Hepatocyte (in vitro differentiated cells): ENCODE measurements around the gene UXT. TPM values are rescaled to one million over a fixed set of nuclear protein-coding genes. Genes with fewer than 3 reads are reported as not detected.

Experiments used
- DNase-seq: peaks from one replicate; pipeline ENCODE4 v3.0.0-alpha.2; 2016; ENCODE audit warnings: low spot score
- H2AFZ ChIP-seq: fragments of 200-600 bp; sonication (generic); 2 replicates; pipeline ENCODE4 v1.6.0; 2016; ENCODE audit warnings: antibody characterized with exemption, mild to moderate bottlenecking
- H3K27ac ChIP-seq: fragments of 200-600 bp; sonication (generic); 2 replicates; pipeline ENCODE4 v1.5.1; 2016; ENCODE audit warnings: mild to moderate bottlenecking
- H3K27me3 ChIP-seq: fragments of 200-600 bp; sonication (generic); 2 replicates; pipeline ENCODE4 v1.6.1; 2016
- H3K36me3 ChIP-seq: fragments of 200-600 bp; sonication (generic); replicated peaks from 2 replicates; pipeline ENCODE4 v1.5.1; 2016; ENCODE audit warnings: low read depth; ENCODE audit not compliant: insufficient read depth
- H3K4me1 ChIP-seq: fragments of 200-600 bp; sonication (generic); 2 replicates; pipeline ENCODE4 v1.5.1; 2016; ENCODE audit warnings: mild to moderate bottlenecking, moderate library complexity; ENCODE audit not compliant: insufficient read depth
- H3K4me2 ChIP-seq: fragments of 200-600 bp; sonication (generic); 2 replicates; pipeline ENCODE4 v1.6.0; 2016
- H3K4me3 ChIP-seq: fragments of 200-600 bp; sonication (generic); 2 replicates; pipeline ENCODE4 v1.5.1; 2016; ENCODE audit warnings: mild to moderate bottlenecking
- H3K79me2 ChIP-seq: fragments of 200-600 bp; sonication (generic); 2 replicates; pipeline ENCODE4 v1.6.0; 2017; ENCODE audit warnings: mild to moderate bottlenecking
- H3K9me2 ChIP-seq: fragments of 200-600 bp; sonication (generic); replicated peaks from 2 replicates; pipeline ENCODE4 v1.6.0; 2017; ENCODE audit warnings: mild to moderate bottlenecking; ENCODE audit not compliant: insufficient read depth
- H3K9me3 ChIP-seq: fragments of 200-600 bp; sonication (generic); 2 replicates; pipeline ENCODE4 v1.5.1; 2016; ENCODE audit warnings: low read depth, mild to moderate bottlenecking
- H4K20me1 ChIP-seq: fragments of 200-600 bp; sonication (generic); 2 replicates; pipeline ENCODE4 v1.6.0; 2016; ENCODE audit warnings: mild to moderate bottlenecking; ENCODE audit not compliant: insufficient read depth, poor library complexity, severe bottlenecking
- EZH2 ChIP-seq: fragments of 200-600 bp; sonication (generic); IDR thresholded peaks from 2 replicates; pipeline ENCODE4 v1.6.1; 2016; ENCODE audit warnings: antibody characterized with exemption, mild to moderate bottlenecking, borderline replicate concordance
- EZH2phosphoT487 ChIP-seq: fragments of 200-600 bp; sonication (generic); IDR thresholded peaks from one replicate; pipeline ENCODE4 v1.6.1; 2018; ENCODE audit warnings: antibody characterized with exemption, mild to moderate bottlenecking, low read depth, moderate library complexity; ENCODE audit not compliant: unreplicated experiment, severe bottlenecking
- WGBS: methylation state at CpG from one replicate; pipeline ENCODE4 v1.1.6; 2016; ENCODE audit warnings: low lambda C conversion rate; ENCODE audit errors: missing lambda C conversion rate; 5-methylcytosine and 5-hydroxymethylcytosine counted together
- polyA plus RNA-seq: library from polyadenylated mRNA; unstranded; fragments of >200 nt; fragmentation: Nextera tagmentation; extraction: Ambion mirVana; gene quantifications from 2 replicates; pipeline ENCODE4 v1.2.1, GENCODE V29; 2016
- total RNA-seq: library from RNA; depleted of rRNA; stranded (reverse); fragments of >200 nt; gene quantifications from 2 replicates; pipeline ENCODE4 v1.2.3, GENCODE V29; 2014
- TF ChIP-seq, protein P1 (sequence below): fragments of 200-600 bp; sonication (generic); IDR thresholded peaks from 2 replicates; pipeline ENCODE4 v1.5.1; 2016; ENCODE audit warnings: antibody characterized with exemption, mild to moderate bottlenecking; ENCODE audit not compliant: poor library complexity

UXT gene
- total and polyA plus RNA-seq, 2 experiments from 2014 or later: 96.1 to 141 TPM

DNA sequence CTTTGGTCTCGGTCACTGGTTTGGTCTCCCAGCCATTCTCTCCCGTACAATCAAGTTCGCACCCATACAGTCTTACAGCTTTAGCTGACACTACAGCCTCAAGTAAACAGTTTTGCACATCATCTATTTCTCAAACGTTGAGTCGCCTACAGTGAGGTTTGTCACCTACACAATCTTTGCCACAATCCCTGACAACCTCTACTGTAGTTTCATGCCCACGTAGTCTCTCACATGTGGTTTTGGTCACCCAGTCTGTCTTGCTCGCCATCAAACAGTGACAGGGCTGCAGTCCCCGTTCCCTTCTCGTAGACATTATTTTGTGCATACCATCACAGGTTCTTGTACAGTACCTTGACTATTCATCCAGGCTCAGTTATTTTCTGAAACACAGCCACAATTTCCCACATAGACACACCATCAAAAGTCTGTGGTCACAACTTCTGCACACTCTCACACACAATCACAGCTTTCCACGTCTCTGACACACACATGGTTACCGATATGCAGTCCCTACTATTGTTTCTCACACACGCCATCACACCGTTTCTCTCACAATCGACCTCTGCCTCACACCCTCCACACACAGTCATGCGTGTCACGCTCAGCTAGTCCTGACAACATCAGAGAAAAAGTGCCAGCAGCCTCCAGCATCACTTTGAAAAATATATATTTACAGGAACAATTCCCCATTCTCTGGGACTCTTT lies 24.0 kb downstream of the UXT start:
- H2AFZ ChIP-seq: no peak overlapping the region
- no peaks in the 10 kb centered on the region for H3K79me2 ChIP-seq
- H3K4me2 ChIP-seq: no peak overlapping the region
- no peaks in the 10 kb centered on the region for H4K20me1 ChIP-seq
- WGBS: 89% methylated on average over 16 of the region's 16 CpGs
- no peak for DNase-seq
- H3K27ac ChIP-seq: no peak overlapping the region
- no peaks in the 10 kb centered on the region for H3K27me3 ChIP-seq
- TF ChIP-seq EZH2 (no peak), EZH2phosphoT487 (no peak)
- TF ChIP-seq, protein P1, sequence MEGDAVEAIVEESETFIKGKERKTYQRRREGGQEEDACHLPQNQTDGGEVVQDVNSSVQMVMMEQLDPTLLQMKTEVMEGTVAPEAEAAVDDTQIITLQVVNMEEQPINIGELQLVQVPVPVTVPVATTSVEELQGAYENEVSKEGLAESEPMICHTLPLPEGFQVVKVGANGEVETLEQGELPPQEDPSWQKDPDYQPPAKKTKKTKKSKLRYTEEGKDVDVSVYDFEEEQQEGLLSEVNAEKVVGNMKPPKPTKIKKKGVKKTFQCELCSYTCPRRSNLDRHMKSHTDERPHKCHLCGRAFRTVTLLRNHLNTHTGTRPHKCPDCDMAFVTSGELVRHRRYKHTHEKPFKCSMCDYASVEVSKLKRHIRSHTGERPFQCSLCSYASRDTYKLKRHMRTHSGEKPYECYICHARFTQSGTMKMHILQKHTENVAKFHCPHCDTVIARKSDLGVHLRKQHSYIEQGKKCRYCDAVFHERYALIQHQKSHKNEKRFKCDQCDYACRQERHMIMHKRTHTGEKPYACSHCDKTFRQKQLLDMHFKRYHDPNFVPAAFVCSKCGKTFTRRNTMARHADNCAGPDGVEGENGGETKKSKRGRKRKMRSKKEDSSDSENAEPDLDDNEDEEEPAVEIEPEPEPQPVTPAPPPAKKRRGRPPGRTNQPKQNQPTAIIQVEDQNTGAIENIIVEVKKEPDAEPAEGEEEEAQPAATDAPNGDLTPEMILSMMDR: no peak
- H3K36me3 ChIP-seq: no peaks in the 10 kb centered on the region
- no peaks in the 10 kb centered on the region for H3K9me3 ChIP-seq
- no peak overlapping the region for H3K4me3 ChIP-seq
- H3K4me1 ChIP-seq: no peaks in the 10 kb centered on the region
- no peaks in the 10 kb centered on the region for H3K9me2 ChIP-seq

- H3K4me2 ChIP-seq: no peak overlapping the region
- 83% methylated on average over 14 of the region's 14 CpGs for WGBS
Observed at GRCh38 chrX:47633689-47634590, 25.0 kb downstream of the UXT start.

GRCh38 chrX:47632666-47633065 lies 26.3 kb downstream of the UXT start:
- Histone ChIP-seq H3K27ac (no peak overlapping the region), H3K36me3 (no peaks in the 10 kb centered on the region), H3K9me3 (no peaks in the 10 kb centered on the region), H3K4me2 (no peak overlapping the region), H2AFZ (no peak overlapping the region), H3K4me1 (no peaks in the 10 kb centered on the region), H3K4me3 (no peak overlapping the region), H3K27me3 (no peaks in the 10 kb centered on the region), H3K79me2 (no peaks in the 10 kb centered on the region), H4K20me1 (no peaks in the 10 kb centered on the region), H3K9me2 (no peaks in the 10 kb centered on the region)
- no peak for TF ChIP-seq EZH2phosphoT487
- TF ChIP-seq EZH2: no peak
- TF ChIP-seq, protein P1: no peak
- 74% methylated on average over 4 of the region's 4 CpGs for WGBS
- no peak for DNase-seq

More at GRCh38 chrX:47633689-47634590, 25.0 kb downstream of the UXT start:
- Histone ChIP-seq H3K9me2 (no peaks in the 10 kb centered on the region), H3K27me3 (no peaks in the 10 kb centered on the region), H2AFZ (no peak overlapping the region), H3K9me3 (no peaks in the 10 kb centered on the region), H3K4me3 (no peak overlapping the region), H3K36me3 (no peaks in the 10 kb centered on the region), H3K79me2 (no peaks in the 10 kb centered on the region), H4K20me1 (no peaks in the 10 kb centered on the region), H3K27ac (no peak overlapping the region), H3K4me1 (no peaks in the 10 kb centered on the region)
- TF ChIP-seq, protein P1: no peak
- no peak for TF ChIP-seq EZH2phosphoT487
- TF ChIP-seq EZH2: no peak
- no peak for DNase-seq
